Measurements from ENCODE around the gene ZZZ3.

Gene ZZZ3

DNA sequence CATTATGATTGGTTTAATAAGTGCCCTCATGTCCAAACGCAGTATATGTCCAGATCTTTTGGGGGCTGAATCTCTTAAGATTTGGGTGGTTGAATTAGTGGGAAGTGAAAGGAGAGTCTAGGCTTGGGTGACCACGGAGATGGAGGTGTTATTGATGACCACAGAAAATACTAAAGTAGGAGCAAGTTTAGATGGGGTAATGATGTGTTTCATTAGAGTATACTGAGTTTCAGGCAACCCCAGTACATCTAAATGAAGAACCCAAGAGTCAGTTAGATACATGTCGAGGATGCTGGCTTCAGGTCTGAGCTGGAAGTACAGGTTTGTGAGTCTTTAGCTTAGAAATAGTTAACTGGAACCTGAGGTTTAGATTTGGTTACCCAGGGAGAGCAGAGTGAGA, 6.5 kb upstream of the ZZZ3 start:
- Histone ChIP-seq H3K36me3 (ENCODE audit: low read depth) (no peaks in the 10 kb centered on the region; the same call in none of the 2 replicates), H3K27me3 (ENCODE audit: insufficient read depth, poor library complexity, severe bottlenecking) (no peaks in the 10 kb centered on the region), H3K9me3 (ENCODE audit: severe bottlenecking) (no peaks in the 10 kb centered on the region), H3K4me1 (ENCODE audit: insufficient read depth, poor library complexity, severe bottlenecking) (peaks cover 5% of the 10 kb centered on the region), H3K27ac (ENCODE audit: poor library complexity, severe bottlenecking) (no peak overlapping the region), H3K4me3 (ENCODE audit: severe bottlenecking) (no peak overlapping the region)
- TF ChIP-seq, protein P1, sequence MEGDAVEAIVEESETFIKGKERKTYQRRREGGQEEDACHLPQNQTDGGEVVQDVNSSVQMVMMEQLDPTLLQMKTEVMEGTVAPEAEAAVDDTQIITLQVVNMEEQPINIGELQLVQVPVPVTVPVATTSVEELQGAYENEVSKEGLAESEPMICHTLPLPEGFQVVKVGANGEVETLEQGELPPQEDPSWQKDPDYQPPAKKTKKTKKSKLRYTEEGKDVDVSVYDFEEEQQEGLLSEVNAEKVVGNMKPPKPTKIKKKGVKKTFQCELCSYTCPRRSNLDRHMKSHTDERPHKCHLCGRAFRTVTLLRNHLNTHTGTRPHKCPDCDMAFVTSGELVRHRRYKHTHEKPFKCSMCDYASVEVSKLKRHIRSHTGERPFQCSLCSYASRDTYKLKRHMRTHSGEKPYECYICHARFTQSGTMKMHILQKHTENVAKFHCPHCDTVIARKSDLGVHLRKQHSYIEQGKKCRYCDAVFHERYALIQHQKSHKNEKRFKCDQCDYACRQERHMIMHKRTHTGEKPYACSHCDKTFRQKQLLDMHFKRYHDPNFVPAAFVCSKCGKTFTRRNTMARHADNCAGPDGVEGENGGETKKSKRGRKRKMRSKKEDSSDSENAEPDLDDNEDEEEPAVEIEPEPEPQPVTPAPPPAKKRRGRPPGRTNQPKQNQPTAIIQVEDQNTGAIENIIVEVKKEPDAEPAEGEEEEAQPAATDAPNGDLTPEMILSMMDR (IDR thresholded peaks at IDR 0.05; ENCODE audit: poor library complexity, severe bottlenecking) = no peak
- ATAC-seq (ENCODE audit: low read depth) (no peak), DNase-seq (ENCODE audit: low spot score) (no peak)

DNA sequence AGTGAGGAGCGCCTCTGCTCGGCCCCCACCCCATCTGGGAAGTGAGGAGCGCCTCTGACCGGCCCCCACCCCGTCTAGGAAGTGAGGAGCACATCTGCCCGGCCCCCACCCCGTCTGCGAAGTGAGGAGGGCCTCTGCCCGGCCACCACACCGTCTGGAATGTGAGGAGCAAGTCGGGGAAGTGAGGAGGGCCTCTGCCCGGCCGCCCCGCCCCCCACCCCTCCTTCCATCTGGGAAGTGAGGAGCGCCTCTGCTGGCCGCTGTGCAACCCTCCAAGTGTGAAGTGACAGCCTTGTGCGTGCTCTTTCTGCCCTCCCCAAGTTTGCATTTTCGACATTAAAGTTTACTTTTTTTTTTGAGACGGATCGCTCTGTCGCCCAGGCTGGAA, 5.1 kb upstream of the ZZZ3 start:
- TF ChIP-seq, protein P1 (IDR thresholded peaks at IDR 0.05; ENCODE audit: poor library complexity, severe bottlenecking) = peak; percentile 36
- Histone ChIP-seq H3K36me3 (ENCODE audit: low read depth) (no peaks in the 10 kb centered on the region), H3K27me3 (ENCODE audit: insufficient read depth, poor library complexity, severe bottlenecking) (no peaks in the 10 kb centered on the region), H3K4me3 (ENCODE audit: severe bottlenecking) (no peak overlapping the region), H3K9me3 (ENCODE audit: severe bottlenecking) (no peaks in the 10 kb centered on the region), H3K4me1 (ENCODE audit: insufficient read depth, poor library complexity, severe bottlenecking) (peaks cover 6% of the 10 kb centered on the region), H3K27ac (ENCODE audit: poor library complexity, severe bottlenecking) (no peak overlapping the region)
- DNase-seq (ENCODE audit: low spot score) (no peak), ATAC-seq (ENCODE audit: low read depth) (no peak)

DNA sequence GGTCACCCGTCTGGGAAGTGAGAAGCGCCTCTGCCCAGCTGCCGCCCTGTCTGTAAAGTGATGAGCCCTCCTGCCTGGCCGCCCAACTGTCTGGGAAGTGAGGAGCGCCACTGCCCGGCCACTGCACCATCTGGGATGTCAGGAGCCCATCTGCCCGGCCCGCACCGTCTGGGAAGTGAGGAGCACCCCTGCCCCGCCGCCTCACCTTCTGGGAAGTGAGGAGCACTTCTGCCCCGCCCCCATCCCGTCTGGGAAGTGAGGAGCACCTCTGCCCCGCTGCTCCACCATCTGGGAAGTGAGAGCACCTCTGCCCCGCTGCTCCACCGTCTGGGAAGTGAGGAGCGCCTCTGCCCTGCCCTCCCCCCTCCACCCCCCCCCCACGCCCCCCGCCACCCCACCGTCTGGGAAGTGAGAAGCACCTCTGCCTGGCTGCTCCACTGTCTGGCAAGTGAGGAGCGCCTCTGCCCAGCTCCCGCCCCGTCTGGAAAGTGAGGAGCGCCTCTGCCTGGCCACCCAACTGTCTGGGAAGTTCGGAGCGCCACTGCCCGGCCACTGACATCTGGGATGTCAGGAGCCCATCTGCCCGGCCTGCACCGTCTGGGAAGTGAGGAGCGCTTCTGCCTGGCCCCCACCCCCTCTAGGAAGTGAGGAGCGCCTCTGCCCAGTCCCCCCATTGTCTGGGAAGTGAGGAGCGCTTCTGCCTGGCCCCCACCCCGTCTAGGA, 4.5 kb upstream of the ZZZ3 start:
- no peak overlapping the region for H3K27ac ChIP-seq (ENCODE audit: poor library complexity, severe bottlenecking)
- H3K27me3 ChIP-seq (ENCODE audit: insufficient read depth, poor library complexity, severe bottlenecking) = no peaks in the 10 kb centered on the region
- TF ChIP-seq, protein P1 (IDR thresholded peaks at IDR 0.05; ENCODE audit: poor library complexity, severe bottlenecking) = no peak
- H3K36me3 ChIP-seq (ENCODE audit: low read depth) = no peaks in the 10 kb centered on the region
- peaks cover 6% of the 10 kb centered on the region for H3K4me1 ChIP-seq (ENCODE audit: insufficient read depth, poor library complexity, severe bottlenecking)
- no peaks in the 10 kb centered on the region for H3K9me3 ChIP-seq (ENCODE audit: severe bottlenecking)
- ATAC-seq (ENCODE audit: low read depth) (no peak), DNase-seq (ENCODE audit: low spot score) (peak; percentile 70)
- no peak overlapping the region for H3K4me3 ChIP-seq (ENCODE audit: severe bottlenecking)

DNA sequence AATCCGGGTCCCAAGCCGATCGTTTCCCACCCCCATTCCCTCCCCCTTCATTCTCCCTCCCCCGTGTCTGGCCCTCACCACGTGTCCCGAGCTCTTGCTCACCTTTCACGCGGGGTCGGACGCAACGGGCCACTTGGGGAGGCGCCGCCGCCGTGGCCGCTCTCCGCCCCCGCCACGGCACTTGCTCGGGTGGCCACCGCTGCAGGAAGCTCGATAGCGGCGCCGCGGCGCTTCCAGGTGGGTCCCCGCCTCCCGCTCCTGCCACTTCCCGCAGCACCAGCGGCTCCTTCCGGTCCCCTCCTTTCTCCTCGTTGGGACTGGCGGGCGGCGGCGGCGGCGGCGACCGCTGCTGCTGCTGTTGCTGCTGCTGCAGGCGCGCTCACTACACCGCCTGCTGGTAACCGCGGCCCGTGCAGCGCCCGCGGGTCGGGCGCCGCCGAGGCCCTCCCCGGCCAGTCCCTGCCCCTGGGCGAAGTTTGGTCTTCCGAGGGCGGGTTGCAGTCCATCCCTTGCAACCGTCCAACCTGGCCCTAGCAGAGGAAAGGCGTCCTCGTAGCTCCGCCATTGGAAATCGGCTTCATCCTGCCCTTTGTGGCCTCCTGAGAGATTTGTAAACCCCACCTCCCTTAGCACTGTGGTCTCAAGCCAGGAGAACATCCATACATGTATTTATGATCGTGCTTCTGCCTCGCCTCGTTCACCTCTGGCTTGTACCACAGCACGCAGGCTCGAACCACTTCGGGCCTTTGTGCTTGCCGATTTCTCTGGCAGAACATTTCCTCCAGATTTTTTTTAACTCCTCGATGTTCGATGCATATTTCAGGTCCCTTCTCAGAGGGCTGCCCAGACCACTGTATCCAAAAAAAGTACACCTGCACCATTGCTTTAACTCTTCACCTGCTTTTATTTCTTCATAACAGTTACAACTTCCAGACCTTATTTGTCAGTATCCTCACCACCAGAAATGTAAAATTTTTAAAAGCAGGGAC, 996 bp upstream of the ZZZ3 start:
- peaks cover 19% of the 10 kb centered on the region for H3K4me1 ChIP-seq (ENCODE audit: insufficient read depth, poor library complexity, severe bottlenecking)
- no peaks in the 10 kb centered on the region for H3K36me3 ChIP-seq (ENCODE audit: low read depth)
- H3K27me3 ChIP-seq (ENCODE audit: insufficient read depth, poor library complexity, severe bottlenecking) = no peaks in the 10 kb centered on the region
- peak overlapping the region; percentile 77 for H3K4me3 ChIP-seq (ENCODE audit: severe bottlenecking)
- H3K9me3 ChIP-seq (ENCODE audit: severe bottlenecking) = no peaks in the 10 kb centered on the region
- H3K27ac ChIP-seq (ENCODE audit: poor library complexity, severe bottlenecking) = peak overlapping the region; percentile 85
- DNase-seq (ENCODE audit: low spot score) = peak; percentile 95
- peak; percentile 80 for ATAC-seq (ENCODE audit: low read depth)
- TF ChIP-seq, protein P1 (IDR thresholded peaks at IDR 0.05; ENCODE audit: poor library complexity, severe bottlenecking) = peak; percentile 93
